Lower leg skin (tissue), 4 donors: ENCODE data around the gene CDKL5. TPM values are rescaled to one million over a fixed set of nuclear protein-coding genes. Genes with fewer than 3 reads are reported as not detected.

Experiments used
- DNase-seq, 2 donors: peaks; one replicate each; pipeline ENCODE4 v3.0.0-alpha.2; 2019; ENCODE audit warnings: low spot score in 2 of 2
- H3K4me3 ChIP-seq: fragments of 200-600 bp; sonication (generic); 2 replicates; pipeline ENCODE4 v1.5.1; 2017; ENCODE audit warnings: mild to moderate bottlenecking, low read depth; ENCODE audit not compliant: poor library complexity, severe bottlenecking
- CTCF ChIP-seq, 3 donors: fragments of 450-650 bp; IDR thresholded peaks; one replicate each; pipeline ENCODE4 v1.5.1; 2016; ENCODE audit warnings: antibody characterized with exemption in 3 of 3, mild to moderate bottlenecking in 3 of 3, moderate library complexity in 2 of 3
- POLR2A ChIP-seq, 2 donors: fragments of 450-650 bp; IDR thresholded peaks; one replicate each; pipeline ENCODE4 v1.6.1; 2016 to 2017; ENCODE audit warnings: antibody characterized with exemption in 2 of 2, mild to moderate bottlenecking in 1 of 2, moderate library complexity in 1 of 2
- WGBS, 2 donors: methylation state at CpG; one replicate each; pipeline ENCODE4 v1.1.5; 2018; 5-methylcytosine and 5-hydroxymethylcytosine counted together
- intact Hi-C: fragments of 100-400 bp; cut with DNase I; formaldehyde crosslinking; loops from one replicate; pipeline ENCODE4 v1.15.0; 2023; ENCODE audit warnings: low total_unique reads
- total RNA-seq, 4 donors: library from RNA; depleted of rRNA; stranded (reverse); fragments of >200 nt; gene quantifications; one replicate each; pipeline ENCODE4 v1.1.0, GENCODE V29; 2016

Gene CDKL5
- total RNA-seq, 4 donors from 2014 or later: 3.3 to 9.2 (median 5.1) TPM

GRCh38 chrX:18654875-18655836 lies 229.7 kb downstream of the CDKL5 start:
- no peak for TF ChIP-seq POLR2A (IDR thresholded peaks at IDR 0.05)
- no peak for TF ChIP-seq CTCF (IDR thresholded peaks at IDR 0.05)
- intact Hi-C loops: no loop called here
- no peak overlapping the region for H3K4me3 ChIP-seq
- WGBS, 2 donors: 43 to 69% methylated on average over 5 of the region's 5 CpGs
- DNase-seq: no peak

- TF ChIP-seq POLR2A (IDR thresholded peaks at IDR 0.05) (no peak), CTCF (IDR thresholded peaks at IDR 0.05) (no peak)
- no peak for DNase-seq
- H3K4me3 ChIP-seq: no peak overlapping the region
- WGBS, 2 donors: 72 to 80% methylated on average over 7 to 12 of the region's 12 CpGs
- intact Hi-C loops: no loop called here
Observed at GRCh38 chrX:18661273-18661672, 235.9 kb downstream of the CDKL5 start.

- WGBS, 2 donors: 87 to 94% methylated on average over 8 of the region's 8 CpGs
- TF ChIP-seq POLR2A (IDR thresholded peaks at IDR 0.05) (no peak), CTCF (IDR thresholded peaks at IDR 0.05) (no peak)
- intact Hi-C loops: no loop called here
- H3K4me3 ChIP-seq: no peak overlapping the region
- no peak for DNase-seq
Observed at GRCh38 chrX:18664947-18665346, 239.5 kb downstream of the CDKL5 start.

- intact Hi-C loops: no loop called here
- TF ChIP-seq CTCF (IDR thresholded peaks at IDR 0.05): no peak
- no peak for TF ChIP-seq POLR2A (IDR thresholded peaks at IDR 0.05)
- 85 to 88% methylated on average over 15 of the region's 15 CpGs for WGBS, 2 donors
- DNase-seq: no peak
- no peak overlapping the region for H3K4me3 ChIP-seq
Observed at GRCh38 chrX:18666614-18667013, 241.2 kb downstream of the CDKL5 start.

- H3K4me3 ChIP-seq: no peak overlapping the region
- intact Hi-C loops: no loop called here
- TF ChIP-seq POLR2A (IDR thresholded peaks at IDR 0.05) (no peak), CTCF (IDR thresholded peaks at IDR 0.05) (no peak)
- WGBS, 2 donors: 61 to 69% methylated on average over 15 of the region's 15 CpGs
- no peak for DNase-seq
Observed at GRCh38 chrX:18668071-18668835, 242.8 kb downstream of the CDKL5 start.
